BLaER1 (cell line): ENCODE data around the gene HDHD2.
"Not testable (repeated sequence)": the region's sequence is repeated elsewhere in the genome, so short reads cannot be mapped to it uniquely, and the experiment has no call there.

Source experiments
- H3K27ac ChIP-seq: shearing (Covaris generic); formaldehyde crosslinking; 2 replicates; pipeline ENCODE4 v1.8.1; 2022
- H3K27me3 ChIP-seq: shearing (Covaris generic); formaldehyde crosslinking; 2 replicates; pipeline ENCODE4 v1.8.1; 2022
- H3K36me3 ChIP-seq: shearing (Covaris generic); formaldehyde crosslinking; 2 replicates; pipeline ENCODE4 v1.8.1; 2022
- H3K4me1 ChIP-seq: shearing (Covaris generic); formaldehyde crosslinking; 2 replicates; pipeline ENCODE4 v1.8.1; 2022
- H3K4me2 ChIP-seq: shearing (Covaris generic); formaldehyde crosslinking; 2 replicates; pipeline ENCODE4 v1.8.1; 2022
- H3K4me3 ChIP-seq: shearing (Covaris generic); formaldehyde crosslinking; 2 replicates; pipeline ENCODE4 v1.8.1; 2022
- H3K9ac ChIP-seq: shearing (Covaris generic); formaldehyde crosslinking; 2 replicates; pipeline ENCODE4 v1.8.1; 2022
- H3K9me3 ChIP-seq: shearing (Covaris generic); formaldehyde crosslinking; 2 replicates; pipeline ENCODE4 v1.8.1; 2022
- H4K20me1 ChIP-seq: shearing (Covaris generic); formaldehyde crosslinking; 2 replicates; pipeline ENCODE4 v1.8.1; 2022
- Cebpa-rat ChIP-seq: shearing (Covaris generic); IDR thresholded peaks from 2 replicates; pipeline ENCODE4 v1.8.1; 2022

HDHD2 gene

GRCh38 chr18:47175283-47175897 is 25.1 kb upstream of the HDHD2 start:
- Histone ChIP-seq H4K20me1 (peaks cover 48% of the 10 kb centered on the region), H3K27me3 (no peaks in the 10 kb centered on the region), H3K9ac (peak overlapping the region; percentile 89), H3K27ac (peak overlapping the region; percentile 86), H3K4me2 (peak overlapping the region; percentile 93), H3K4me3 (peak overlapping the region; percentile 91), H3K36me3 (peaks cover 23% of the 10 kb centered on the region), H3K4me1 (peaks cover 27% of the 10 kb centered on the region), H3K9me3 (no peaks in the 10 kb centered on the region)
- no peak; the same call in 1 of the 2 replicates for TF ChIP-seq Cebpa-rat

GRCh38 chr18:47174545-47175116 is 24.3 kb upstream of the HDHD2 start:
- peak overlapping the region; percentile 89; the same call in 1 of the 2 replicates for H3K9ac ChIP-seq
- TF ChIP-seq Cebpa-rat, result no peak

GRCh38 chr18:47172476-47172875 is 22.2 kb upstream of the HDHD2 start:
- Histone ChIP-seq H3K9ac (no peak overlapping the region), H3K4me1 (peaks cover 27% of the 10 kb centered on the region), H3K27ac (no peak overlapping the region), H4K20me1 (peaks cover 76% of the 10 kb centered on the region), H3K36me3 (peaks cover 23% of the 10 kb centered on the region), H3K4me2 (no peak overlapping the region), H3K9me3 (no peaks in the 10 kb centered on the region), H3K4me3 (no peak overlapping the region), H3K27me3 (no peaks in the 10 kb centered on the region)
- TF ChIP-seq Cebpa-rat, result no peak

More at GRCh38 chr18:47174545-47175116, 24.3 kb upstream of the HDHD2 start:
- Histone ChIP-seq H3K27ac (no peak overlapping the region), H4K20me1 (peaks cover 54% of the 10 kb centered on the region), H3K27me3 (no peaks in the 10 kb centered on the region), H3K4me1 (peaks cover 27% of the 10 kb centered on the region), H3K4me3 (peak overlapping the region; percentile 91), H3K9me3 (no peaks in the 10 kb centered on the region), H3K36me3 (peaks cover 23% of the 10 kb centered on the region), H3K4me2 (peak overlapping the region; percentile 93)

- no peak overlapping the region for H3K4me2 ChIP-seq
- peaks cover 14% of the 10 kb centered on the region; the same call in 1 of the 2 replicates for H3K4me1 ChIP-seq
- H3K9ac ChIP-seq, result no peak overlapping the region
- H3K4me3 ChIP-seq, result no peak overlapping the region
- no peak for TF ChIP-seq Cebpa-rat
- no peaks in the 10 kb centered on the region for H3K9me3 ChIP-seq
- peaks cover 31% of the 10 kb centered on the region for H3K36me3 ChIP-seq
- no peaks in the 10 kb centered on the region for H3K27me3 ChIP-seq
- H3K27ac ChIP-seq, result no peak overlapping the region
- H4K20me1 ChIP-seq, result peaks cover 94% of the 10 kb centered on the region
Measured at GRCh38 chr18:47168913-47169312, 18.6 kb upstream of the HDHD2 start.

- H3K36me3 ChIP-seq, result peaks cover 29% of the 10 kb centered on the region
- H3K4me1 ChIP-seq, result peaks cover 14% of the 10 kb centered on the region; the same call in 1 of the 2 replicates
- H3K27ac ChIP-seq, result no peak overlapping the region
- peaks cover 96% of the 10 kb centered on the region for H4K20me1 ChIP-seq
- H3K4me2 ChIP-seq, result no peak overlapping the region
- TF ChIP-seq Cebpa-rat, result no peak
- no peak overlapping the region for H3K9ac ChIP-seq
- H3K27me3 ChIP-seq, result no peaks in the 10 kb centered on the region
- no peak overlapping the region for H3K4me3 ChIP-seq
- H3K9me3 ChIP-seq, result no peaks in the 10 kb centered on the region
Measured at GRCh38 chr18:47168509-47168908, 18.2 kb upstream of the HDHD2 start.

- TF ChIP-seq Cebpa-rat, result no peak
- Histone ChIP-seq H3K9me3 (no peaks in the 10 kb centered on the region), H3K4me3 (no peak overlapping the region), H4K20me1 (peaks cover 96% of the 10 kb centered on the region), H3K4me1 (no peaks in the 10 kb centered on the region), H3K27me3 (no peaks in the 10 kb centered on the region), H3K4me2 (no peak overlapping the region), H3K27ac (no peak overlapping the region), H3K36me3 (peaks cover 17% of the 10 kb centered on the region; the same call in 1 of the 2 replicates), H3K9ac (no peak overlapping the region)
Measured at GRCh38 chr18:47166294-47166693, 16.0 kb upstream of the HDHD2 start.

GRCh38 chr18:47163241-47163640 is 12.9 kb upstream of the HDHD2 start:
- Histone ChIP-seq H4K20me1 (peaks cover 90% of the 10 kb centered on the region), H3K4me2 (no peak overlapping the region), H3K9ac (no peak overlapping the region), H3K9me3 (no peaks in the 10 kb centered on the region), H3K27me3 (no peaks in the 10 kb centered on the region), H3K36me3 (peaks cover 19% of the 10 kb centered on the region; the same call in 1 of the 2 replicates), H3K4me1 (no peaks in the 10 kb centered on the region), H3K4me3 (no peak overlapping the region), H3K27ac (no peak overlapping the region)
- no peak for TF ChIP-seq Cebpa-rat

GRCh38 chr18:47160256-47160655 is 10.0 kb upstream of the HDHD2 start:
- Histone ChIP-seq H3K9ac (no peak overlapping the region), H3K9me3 (no peaks in the 10 kb centered on the region), H3K4me3 (no peak overlapping the region), H3K4me2 (no peak overlapping the region), H3K27me3 (no peaks in the 10 kb centered on the region), H4K20me1 (peaks cover 75% of the 10 kb centered on the region), H3K27ac (no peak overlapping the region), H3K36me3 (peaks cover 19% of the 10 kb centered on the region; the same call in 1 of the 2 replicates), H3K4me1 (no peaks in the 10 kb centered on the region)
- no peak for TF ChIP-seq Cebpa-rat

- H3K9ac ChIP-seq, H3K4me1 ChIP-seq, H3K9me3 ChIP-seq, H3K4me2 ChIP-seq, H3K4me3 ChIP-seq, H3K27ac ChIP-seq, H3K27me3 ChIP-seq: not testable (repeated sequence)
- Histone ChIP-seq H3K36me3 (peaks cover 27% of the 10 kb centered on the region), H4K20me1 (peaks cover 60% of the 10 kb centered on the region)
Measured at GRCh38 chr18:47158404-47158803, 8.1 kb upstream of the HDHD2 start.

- Histone ChIP-seq H3K36me3 (peaks cover 22% of the 10 kb centered on the region), H3K4me2 (peak overlapping the region; percentile 95), H3K9me3 (no peaks in the 10 kb centered on the region), H3K4me1 (peaks cover 25% of the 10 kb centered on the region), H3K27me3 (no peaks in the 10 kb centered on the region), H3K27ac (0 out of 2 replicates have a peak overlapping the region, but pooled peaks have one; percentile 87), H4K20me1 (peaks cover 14% of the 10 kb centered on the region), H3K9ac (peak overlapping the region; percentile 87; the same call in 1 of the 2 replicates), H3K4me3 (peak overlapping the region; percentile 86)
- no peak for TF ChIP-seq Cebpa-rat
Measured at GRCh38 chr18:47151439-47151838, 1.1 kb upstream of the HDHD2 start.
